Activated T-cell treated with anti-CD3 and anti-CD28 coated beads, Interleukin-2, amount 50 U/mL, for 4 hours (primary cell): ENCODE results near the gene MFAP5. TPM values are rescaled to one million over a fixed set of nuclear protein-coding genes. Genes with fewer than 3 reads are reported as not detected.
"Not testable (repeated sequence)": the region's sequence is repeated elsewhere in the genome, so short reads cannot be mapped to it uniquely, and the experiment has no call there.

ENCODE experiments used
- ATAC-seq, 2 donors: fragments of 200-7000 bp; cut with Tn5 transposase; one replicate each; pipeline ENCODE4 v1.10.0; 2021
- DNase-seq: peaks from one replicate; pipeline ENCODE4 v3.0.0-alpha.2; 2020
- H3K27me3 Mint-ChIP-seq: one replicate; pipeline ENCODE4 v1.8.0; 2021; ENCODE audit warnings: low read depth, mixed read lengths
- H3K36me3 Mint-ChIP-seq: one replicate; pipeline ENCODE4 v1.8.0; 2022; ENCODE audit warnings: mixed read lengths; ENCODE audit not compliant: insufficient read depth
- H3K4me1 Mint-ChIP-seq: one replicate; pipeline ENCODE4 v1.8.0; 2021; ENCODE audit warnings: low read depth, mixed read lengths
- H3K4me3 Mint-ChIP-seq: one replicate; pipeline ENCODE4 v1.8.0; 2021; ENCODE audit warnings: mild to moderate bottlenecking, moderate library complexity, mixed read lengths
- H3K9me3 Mint-ChIP-seq: one replicate; pipeline ENCODE4 v1.8.0; 2021; ENCODE audit warnings: mixed read lengths
- total RNA-seq, 3 donors: library from RNA; stranded (reverse); gene quantifications; one replicate each; pipeline ENCODE4 v1.2.1, GENCODE V29; 2021

Gene MFAP5
- total RNA-seq, 3 donors from 2014 or later = not detected

GRCh38 chr12:8661016-8661415, 1.6 kb downstream of the MFAP5 start:
- DNase-seq (no peak), ATAC-seq (no peak)
- no peaks in the 10 kb centered on the region for H3K4me1 Mint-ChIP-seq
- H3K9me3 Mint-ChIP-seq = no peaks in the 10 kb centered on the region
- peaks cover 5% of the 10 kb centered on the region for H3K27me3 Mint-ChIP-seq
- H3K4me3 Mint-ChIP-seq = no peak overlapping the region
- no peaks in the 10 kb centered on the region for H3K36me3 Mint-ChIP-seq

GRCh38 chr12:8658346-8658745, 4.3 kb downstream of the MFAP5 start:
- H3K27me3 Mint-ChIP-seq = no peaks in the 10 kb centered on the region
- no peaks in the 10 kb centered on the region for H3K4me1 Mint-ChIP-seq
- no peak overlapping the region for H3K4me3 Mint-ChIP-seq
- H3K9me3 Mint-ChIP-seq = no peaks in the 10 kb centered on the region
- no peak for DNase-seq
- no peaks in the 10 kb centered on the region for H3K36me3 Mint-ChIP-seq
- no peak for ATAC-seq

- H3K36me3 Mint-ChIP-seq = no peaks in the 10 kb centered on the region
- H3K9me3 Mint-ChIP-seq = no peaks in the 10 kb centered on the region
- no peaks in the 10 kb centered on the region for H3K27me3 Mint-ChIP-seq
- no peaks in the 10 kb centered on the region for H3K4me1 Mint-ChIP-seq
- H3K4me3 Mint-ChIP-seq = no peak overlapping the region
- DNase-seq (no peak), ATAC-seq (no peak)
Observed at GRCh38 chr12:8655421-8655820, 7.2 kb downstream of the MFAP5 start.

GRCh38 chr12:8648576-8649205, 13.9 kb downstream of the MFAP5 start:
- no peaks in the 10 kb centered on the region for H3K27me3 Mint-ChIP-seq
- ATAC-seq (peak; percentile 80 to 85), DNase-seq (peak; percentile 33)
- peaks cover 44% of the 10 kb centered on the region for H3K4me1 Mint-ChIP-seq
- no peak overlapping the region for H3K4me3 Mint-ChIP-seq
- no peaks in the 10 kb centered on the region for H3K9me3 Mint-ChIP-seq
- H3K36me3 Mint-ChIP-seq = no peaks in the 10 kb centered on the region

- H3K36me3 Mint-ChIP-seq = no peaks in the 10 kb centered on the region
- H3K9me3 Mint-ChIP-seq = no peaks in the 10 kb centered on the region
- H3K4me1 Mint-ChIP-seq = peaks cover 46% of the 10 kb centered on the region
- ATAC-seq = no peak
- no peak overlapping the region for H3K4me3 Mint-ChIP-seq
- H3K27me3 Mint-ChIP-seq = no peaks in the 10 kb centered on the region
- DNase-seq = no peak
Observed at GRCh38 chr12:8647968-8648367, 14.7 kb downstream of the MFAP5 start.

- Mint-ChIP-seq H3K36me3 (no peaks in the 10 kb centered on the region), H3K4me1 (peaks cover 46% of the 10 kb centered on the region), H3K9me3 (no peaks in the 10 kb centered on the region), H3K4me3 (peak overlapping the region; percentile 66), H3K27me3 (no peaks in the 10 kb centered on the region)
- ATAC-seq = peak; percentile 86 to 87
- DNase-seq = peak; percentile 40
Observed at GRCh38 chr12:8644345-8645248, 18.0 kb downstream of the MFAP5 start.

- Mint-ChIP-seq H3K4me1 (peaks cover 30% of the 10 kb centered on the region), H3K27me3 (no peaks in the 10 kb centered on the region), H3K36me3 (no peaks in the 10 kb centered on the region), H3K9me3 (no peaks in the 10 kb centered on the region), H3K4me3 (no peak overlapping the region)
- ATAC-seq (no peak), DNase-seq (no peak)
Observed at GRCh38 chr12:8642775-8643174, 19.9 kb downstream of the MFAP5 start.

GRCh38 chr12:8639936-8640335, 22.7 kb downstream of the MFAP5 start:
- no peak overlapping the region for H3K4me3 Mint-ChIP-seq
- peaks cover 15% of the 10 kb centered on the region for H3K4me1 Mint-ChIP-seq
- DNase-seq = no peak
- H3K27me3 Mint-ChIP-seq = no peaks in the 10 kb centered on the region
- H3K9me3 Mint-ChIP-seq = peaks cover 2% of the 10 kb centered on the region
- ATAC-seq = no peak
- H3K36me3 Mint-ChIP-seq = no peaks in the 10 kb centered on the region

- Mint-ChIP-seq H3K4me1 (peaks cover 5% of the 10 kb centered on the region), H3K4me3 (no peak overlapping the region), H3K9me3 (peaks cover 3% of the 10 kb centered on the region), H3K27me3 (no peaks in the 10 kb centered on the region), H3K36me3 (no peaks in the 10 kb centered on the region)
- DNase-seq (no peak), ATAC-seq (no peak)
Observed at GRCh38 chr12:8638951-8639350, 23.7 kb downstream of the MFAP5 start.

- Mint-ChIP-seq H3K36me3 (no peaks in the 10 kb centered on the region), H3K4me3 (no peak overlapping the region), H3K27me3 (no peaks in the 10 kb centered on the region), H3K9me3 (peaks cover 3% of the 10 kb centered on the region), H3K4me1 (no peaks in the 10 kb centered on the region)
- DNase-seq (no peak), ATAC-seq (no peak)
Observed at GRCh38 chr12:8637666-8638065, 25.0 kb downstream of the MFAP5 start.

GRCh38 chr12:8637244-8637643, 25.4 kb downstream of the MFAP5 start:
- Mint-ChIP-seq H3K9me3 (peaks cover 3% of the 10 kb centered on the region), H3K36me3 (no peaks in the 10 kb centered on the region), H3K4me3 (no peak overlapping the region), H3K27me3 (no peaks in the 10 kb centered on the region), H3K4me1 (no peaks in the 10 kb centered on the region)
- no peak for DNase-seq
- no peak for ATAC-seq

GRCh38 chr12:8636581-8636980, 26.0 kb downstream of the MFAP5 start:
- no peaks in the 10 kb centered on the region for H3K4me1 Mint-ChIP-seq
- no peaks in the 10 kb centered on the region for H3K36me3 Mint-ChIP-seq
- H3K27me3 Mint-ChIP-seq = no peaks in the 10 kb centered on the region
- ATAC-seq = no peak
- peaks cover 3% of the 10 kb centered on the region for H3K9me3 Mint-ChIP-seq
- no peak for DNase-seq
- no peak overlapping the region for H3K4me3 Mint-ChIP-seq

GRCh38 chr12:8636007-8636346, 26.6 kb downstream of the MFAP5 start:
- not testable (repeated sequence) for DNase-seq, H3K36me3 Mint-ChIP-seq, H3K9me3 Mint-ChIP-seq, H3K4me3 Mint-ChIP-seq, H3K27me3 Mint-ChIP-seq, H3K4me1 Mint-ChIP-seq, ATAC-seq

GRCh38 chr12:8635342-8636006, 27.2 kb downstream of the MFAP5 start:
- not testable (repeated sequence) for H3K9me3 Mint-ChIP-seq, ATAC-seq, H3K4me3 Mint-ChIP-seq, H3K27me3 Mint-ChIP-seq, DNase-seq, H3K36me3 Mint-ChIP-seq, H3K4me1 Mint-ChIP-seq

GRCh38 chr12:8630131-8630530, 32.5 kb downstream of the MFAP5 start:
- peaks cover 3% of the 10 kb centered on the region for H3K9me3 Mint-ChIP-seq
- DNase-seq = no peak
- no peak overlapping the region for H3K4me3 Mint-ChIP-seq
- H3K27me3 Mint-ChIP-seq = no peaks in the 10 kb centered on the region
- H3K4me1 Mint-ChIP-seq = no peaks in the 10 kb centered on the region
- H3K36me3 Mint-ChIP-seq = no peaks in the 10 kb centered on the region
- no peak for ATAC-seq
